Measurements from ENCODE around the gene LGR5. TPM values are rescaled to one million over a fixed set of nuclear protein-coding genes. Genes with fewer than 3 reads are reported as not detected.

The LGR5 gene
- total and polyA plus RNA-seq, 10 of the 15 experiments (the other 5 are each of a cell fraction or from before 2014, with no cell fraction given) = 2.1 TPM; not detected in 9

- intact Hi-C loops (cut with micrococcal nuclease; ENCODE audit: unreplicated experiment) (no loop called here), in situ Hi-C loops (cut with MboI) (no loop called here)
- no TSS peak for BruUV-seq (replicated peaks)
- H3K27me3 ChIP-seq (replicated peaks in 1 of 2; ENCODE audit: control insufficient read depth in 2 of 2, insufficient read depth in 2 of 2, low read length in 1 of 2) = no peaks in the 10 kb centered on the region
- H4K20me1 ChIP-seq (ENCODE audit: control insufficient read depth, insufficient read depth) = no peaks in the 10 kb centered on the region
- ChIA-PET CTCF (no interaction called here), POLR2A (no interaction called here), RAD21 (ENCODE audit: unreplicated experiment) (no interaction called here), SMC1A (ENCODE audit: uncharacterized antibody, unreplicated experiment) (interaction anchor here (1.2 kb wide), 1 partner anchor 143 kb away, joined by 3 read pairs; no protein-coding TSS in a partner anchor)
- H3K9ac ChIP-seq (ENCODE audit: control insufficient read depth, insufficient read depth, low read length) = no peak overlapping the region
- ATAC-seq (no peak), DNase-seq (ENCODE audit: low read depth, low spot score) (no peak), FAIRE-seq (no peak)
- H3K27ac ChIP-seq (ENCODE audit: control insufficient read depth, insufficient read depth) = no peak overlapping the region
- H3K4me2 ChIP-seq (ENCODE audit: control insufficient read depth, insufficient read depth) = no peak overlapping the region
- H3K36me3 ChIP-seq (ENCODE audit: control insufficient read depth in 2 of 2, insufficient read depth in 2 of 2, low read length in 1 of 2) = no peaks in the 10 kb centered on the region
- no peaks in the 10 kb centered on the region for H3K4me1 ChIP-seq (ENCODE audit: control insufficient read depth, insufficient read depth, low read length)
- H3K4me3 ChIP-seq = no peak overlapping the region
- H3K79me2 ChIP-seq (ENCODE audit: control insufficient read depth, insufficient read depth, low read length) = no peaks in the 10 kb centered on the region
- TF ChIP-seq JUND (IDR thresholded peaks at IDR 0.05; ENCODE audit: low read depth, low read length) = no peak
- no peak for TF ChIP-seq CBX5 (IDR thresholded peaks at IDR 0.05; ENCODE audit: low read depth)
- TF ChIP-seq, protein P1, sequence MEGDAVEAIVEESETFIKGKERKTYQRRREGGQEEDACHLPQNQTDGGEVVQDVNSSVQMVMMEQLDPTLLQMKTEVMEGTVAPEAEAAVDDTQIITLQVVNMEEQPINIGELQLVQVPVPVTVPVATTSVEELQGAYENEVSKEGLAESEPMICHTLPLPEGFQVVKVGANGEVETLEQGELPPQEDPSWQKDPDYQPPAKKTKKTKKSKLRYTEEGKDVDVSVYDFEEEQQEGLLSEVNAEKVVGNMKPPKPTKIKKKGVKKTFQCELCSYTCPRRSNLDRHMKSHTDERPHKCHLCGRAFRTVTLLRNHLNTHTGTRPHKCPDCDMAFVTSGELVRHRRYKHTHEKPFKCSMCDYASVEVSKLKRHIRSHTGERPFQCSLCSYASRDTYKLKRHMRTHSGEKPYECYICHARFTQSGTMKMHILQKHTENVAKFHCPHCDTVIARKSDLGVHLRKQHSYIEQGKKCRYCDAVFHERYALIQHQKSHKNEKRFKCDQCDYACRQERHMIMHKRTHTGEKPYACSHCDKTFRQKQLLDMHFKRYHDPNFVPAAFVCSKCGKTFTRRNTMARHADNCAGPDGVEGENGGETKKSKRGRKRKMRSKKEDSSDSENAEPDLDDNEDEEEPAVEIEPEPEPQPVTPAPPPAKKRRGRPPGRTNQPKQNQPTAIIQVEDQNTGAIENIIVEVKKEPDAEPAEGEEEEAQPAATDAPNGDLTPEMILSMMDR (IDR thresholded peaks at IDR 0.05 in 2 of 3, conservative IDR thresholded peaks at IDR 0.05 in 1 of 3; ENCODE audit: control insufficient read depth in 2 of 3, extremely low read depth in 1 of 3, insufficient read depth in 1 of 3, low read depth in 3 of 3, low read length in 3 of 3) = no peak
- TF ChIP-seq SIX5 (IDR thresholded peaks at IDR 0.05; ENCODE audit: low read depth, low read length, severe bottlenecking) = no peak
- TF ChIP-seq CHD4 (IDR thresholded peaks at IDR 0.05) = no peak
- no peak for TF ChIP-seq PAX8 (IDR thresholded peaks at IDR 0.05)
- TF ChIP-seq POLR2A (IDR thresholded peaks at IDR 0.05; ENCODE audit: low read depth, low read length) = no peak
- no peak overlapping the region for H2AFZ ChIP-seq (ENCODE audit: control insufficient read depth, low read depth, low read length)
- no peaks in the 10 kb centered on the region for H3K9me3 ChIP-seq (replicated peaks; ENCODE audit: control insufficient read depth, insufficient read depth, low read length)
These were observed 159.6 kb downstream of the LGR5 start for GRCh38 chr12:71599210-71599609.

GRCh38 chr12:71601546-71601945 is 161.9 kb downstream of the LGR5 start:
- ChIA-PET POLR2A (interaction anchor here (0.7 kb wide), 1 partner anchor 177 kb away, joined by 3 read pairs; no protein-coding TSS in a partner anchor), CTCF (interaction anchor here (1.4 kb wide), 1 partner anchor 16 kb away, joined by 3 read pairs; no protein-coding TSS in a partner anchor), RAD21 (ENCODE audit: unreplicated experiment) (no interaction called here), SMC1A (ENCODE audit: uncharacterized antibody, unreplicated experiment) (no interaction called here)
- no TSS peak for BruUV-seq (replicated peaks)
- Histone ChIP-seq H2AFZ (ENCODE audit: control insufficient read depth, low read depth, low read length) (no peak overlapping the region), H3K9me3 (replicated peaks; ENCODE audit: control insufficient read depth, insufficient read depth, low read length) (no peaks in the 10 kb centered on the region), H3K9ac (ENCODE audit: control insufficient read depth, insufficient read depth, low read length) (no peak overlapping the region), H3K36me3 (ENCODE audit: control insufficient read depth in 2 of 2, insufficient read depth in 2 of 2, low read length in 1 of 2) (peaks cover 0 to 3% of the 10 kb centered on the region in 2 experiments; a peak in 1 of 4 replicates), H3K4me2 (ENCODE audit: control insufficient read depth, insufficient read depth) (no peak overlapping the region), H3K27ac (ENCODE audit: control insufficient read depth, insufficient read depth) (no peak overlapping the region), H3K4me1 (ENCODE audit: control insufficient read depth, insufficient read depth, low read length) (no peaks in the 10 kb centered on the region), H3K79me2 (ENCODE audit: control insufficient read depth, insufficient read depth, low read length) (no peaks in the 10 kb centered on the region), H3K27me3 (replicated peaks in 1 of 2; ENCODE audit: control insufficient read depth in 2 of 2, insufficient read depth in 2 of 2, low read length in 1 of 2) (no peaks in the 10 kb centered on the region), H3K4me3 (no peak overlapping the region), H4K20me1 (ENCODE audit: control insufficient read depth, insufficient read depth) (no peaks in the 10 kb centered on the region)
- FAIRE-seq (no peak), ATAC-seq (no peak), DNase-seq (ENCODE audit: low read depth, low spot score) (no peak)
- in situ Hi-C loops (cut with MboI) (no loop called here), intact Hi-C loops (cut with micrococcal nuclease; ENCODE audit: unreplicated experiment) (no loop called here)
- no peak for TF ChIP-seq SRF (IDR thresholded peaks at IDR 0.05; ENCODE audit: low read depth in 2 of 2, low read length in 2 of 2)
- no peak for TF ChIP-seq LARP7 (IDR thresholded peaks at IDR 0.05)
- TF ChIP-seq ATF7 (IDR thresholded peaks at IDR 0.05; ENCODE audit: low read depth) = no peak
- TF ChIP-seq SUZ12 (IDR thresholded peaks at IDR 0.05; ENCODE audit: unreplicated experiment) = no peak
- no peak for TF ChIP-seq SMAD5 (IDR thresholded peaks at IDR 0.05; ENCODE audit: low read depth)
- no peak for TF ChIP-seq PAX8 (IDR thresholded peaks at IDR 0.05)
- TF ChIP-seq, protein P2, sequence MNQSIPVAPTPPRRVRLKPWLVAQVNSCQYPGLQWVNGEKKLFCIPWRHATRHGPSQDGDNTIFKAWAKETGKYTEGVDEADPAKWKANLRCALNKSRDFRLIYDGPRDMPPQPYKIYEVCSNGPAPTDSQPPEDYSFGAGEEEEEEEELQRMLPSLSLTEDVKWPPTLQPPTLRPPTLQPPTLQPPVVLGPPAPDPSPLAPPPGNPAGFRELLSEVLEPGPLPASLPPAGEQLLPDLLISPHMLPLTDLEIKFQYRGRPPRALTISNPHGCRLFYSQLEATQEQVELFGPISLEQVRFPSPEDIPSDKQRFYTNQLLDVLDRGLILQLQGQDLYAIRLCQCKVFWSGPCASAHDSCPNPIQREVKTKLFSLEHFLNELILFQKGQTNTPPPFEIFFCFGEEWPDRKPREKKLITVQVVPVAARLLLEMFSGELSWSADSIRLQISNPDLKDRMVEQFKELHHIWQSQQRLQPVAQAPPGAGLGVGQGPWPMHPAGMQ (IDR thresholded peaks at IDR 0.05; ENCODE audit: borderline replicate concordance) = no peak
- TF ChIP-seq RFX5 (IDR thresholded peaks at IDR 0.05; ENCODE audit: low read depth, low read length) = no peak
- TF ChIP-seq ZNF217 (IDR thresholded peaks at IDR 0.05) = no peak

Data from GM12878 (cell line).